Measurements from ENCODE around the gene TPRN.

Gene TPRN

GRCh38 chr9:137223078-137223970, 22.8 kb upstream of the TPRN start:
- DNase-seq, result peak; percentile 99

GRCh38 chr9:137222190-137223077, 21.9 kb upstream of the TPRN start, which contains the start of gene RNF208:
Gene RNF208 (minus strand): TSS chr9:137222240. CDS start chr9:137221212, 1,028 bp downstream.
- no peak for DNase-seq

GRCh38 chr9:137221506-137222111, 21.1 kb upstream of the TPRN start:
- no peak for DNase-seq

GRCh38 chr9:137221095-137221505, 20.6 kb upstream of the TPRN start:
- DNase-seq, result no peak

GRCh38 chr9:137220317-137221094, 20.0 kb upstream of the TPRN start:
- DNase-seq, result no peak

GRCh38 chr9:137219757-137220316, 19.3 kb upstream of the TPRN start:
- no peak for DNase-seq

- no peak for DNase-seq
These were observed 18.3 kb upstream of the TPRN start for GRCh38 chr9:137218754-137219271.

GRCh38 chr9:137218212-137218753, 17.7 kb upstream of the TPRN start:
- DNase-seq, result no peak

GRCh38 chr9:137217276-137218211, 17.0 kb upstream of the TPRN start:
- DNase-seq, result no peak

- DNase-seq, result no peak
These were observed 15.8 kb upstream of the TPRN start for GRCh38 chr9:137216188-137216965.

GRCh38 chr9:137215196-137215986, 14.8 kb upstream of the TPRN start:
- DNase-seq, result no peak

- DNase-seq, result no peak
These were observed 14.1 kb upstream of the TPRN start for GRCh38 chr9:137214620-137215019.

- no peak for DNase-seq
These were observed 12.9 kb upstream of the TPRN start for GRCh38 chr9:137213160-137214060.

- no peak for DNase-seq
These were observed 12.0 kb upstream of the TPRN start for GRCh38 chr9:137212520-137212919.

- DNase-seq, result no peak
These were observed 11.0 kb upstream of the TPRN start for GRCh38 chr9:137211532-137211931.

- DNase-seq, result no peak
These were observed 6.1 kb upstream of the TPRN start for GRCh38 chr9:137206602-137207001.
